Astrocyte (in vitro differentiated cells and primary cell): ENCODE results near the gene SOX9. TPM values are rescaled to one million over a fixed set of nuclear protein-coding genes. Genes with fewer than 3 reads are reported as not detected.

Experiments
- DNase-seq: peaks from one replicate; pipeline ENCODE4 v3.0.0-alpha.2; 2010; ENCODE audit warnings: low read depth
- FAIRE-seq: peaks from 2 replicates; lab custom pipeline; 2011; peaks lifted over from hg19 to GRCh38; lab: Jason Lieb, UNC
- H2AFZ ChIP-seq: 2 replicates; pipeline ENCODE4 v1.6.0; 2012; ENCODE audit warnings: low read depth, low read length, inconsistent platforms
- H3K27ac ChIP-seq: 2 replicates; pipeline ENCODE4 v1.5.1; 2011; ENCODE audit warnings: low read depth, low read length, inconsistent platforms
- H3K27me3 ChIP-seq: 2 replicates; pipeline ENCODE4 v1.6.0; 2011; ENCODE audit warnings: low read length, inconsistent platforms; ENCODE audit not compliant: insufficient read depth
- H3K36me3 ChIP-seq: 2 replicates; pipeline ENCODE4 v1.5.1; 2011; ENCODE audit warnings: low read length, inconsistent platforms; ENCODE audit not compliant: insufficient read depth
- H3K4me1 ChIP-seq: 2 replicates; pipeline ENCODE4 v1.5.1; 2011; ENCODE audit warnings: low read length, inconsistent platforms; ENCODE audit not compliant: insufficient read depth
- H3K4me2 ChIP-seq: 2 replicates; pipeline ENCODE4 v1.6.0; 2012; ENCODE audit warnings: low read length, inconsistent platforms
- H3K4me3 ChIP-seq: 2 replicates; pipeline ENCODE4 v1.5.1; 2011; ENCODE audit warnings: low read depth, mild to moderate bottlenecking, low read length, inconsistent platforms; ENCODE audit not compliant: insufficient read depth
- H3K79me2 ChIP-seq: 2 replicates; pipeline ENCODE4 v1.6.0; 2012; ENCODE audit warnings: mild to moderate bottlenecking, low read length, inconsistent platforms; ENCODE audit not compliant: insufficient read depth
- H3K9ac ChIP-seq: 2 replicates; pipeline ENCODE4 v1.6.0; 2012; ENCODE audit warnings: mild to moderate bottlenecking, low read length, inconsistent platforms
- H3K9me3 ChIP-seq: 2 replicates; pipeline ENCODE4 v1.5.1; 2012; ENCODE audit warnings: low read depth, mild to moderate bottlenecking, low read length, inconsistent platforms; ENCODE audit not compliant: insufficient read depth
- H4K20me1 ChIP-seq: 2 replicates; pipeline ENCODE4 v1.6.0; 2012; ENCODE audit warnings: low read length, inconsistent platforms; ENCODE audit not compliant: insufficient read depth
- H3K27ac Mint-ChIP-seq: one replicate; pipeline ENCODE4 v1.8.0; 2021; ENCODE audit warnings: mild to moderate bottlenecking, mixed read lengths; ENCODE audit not compliant: unreplicated experiment
- H3K27me3 Mint-ChIP-seq: one replicate; pipeline ENCODE4 v1.8.0; 2021; ENCODE audit warnings: low read depth, mixed read lengths; ENCODE audit not compliant: unreplicated experiment
- H3K36me3 Mint-ChIP-seq: one replicate; pipeline ENCODE4 v1.8.0; 2021; ENCODE audit warnings: low read depth, mixed read lengths; ENCODE audit not compliant: unreplicated experiment
- H3K4me1 Mint-ChIP-seq: one replicate; pipeline ENCODE4 v1.8.0; 2021; ENCODE audit warnings: low read depth, mixed read lengths; ENCODE audit not compliant: unreplicated experiment
- H3K4me3 Mint-ChIP-seq: one replicate; pipeline ENCODE4 v1.8.0; 2021; ENCODE audit warnings: mild to moderate bottlenecking, moderate library complexity, mixed read lengths; ENCODE audit not compliant: unreplicated experiment
- H3K9me3 Mint-ChIP-seq: one replicate; pipeline ENCODE4 v1.8.0; 2021; ENCODE audit warnings: mild to moderate bottlenecking, mixed read lengths; ENCODE audit not compliant: unreplicated experiment
- EZH2 ChIP-seq: IDR thresholded peaks from 2 replicates; pipeline ENCODE4 v1.6.1; 2012; ENCODE audit warnings: mild to moderate bottlenecking, low read length, inconsistent platforms; ENCODE audit not compliant: insufficient read depth
- total RNA-seq: library from RNA; stranded (reverse); gene quantifications from 2 replicates; pipeline ENCODE4 v1.2.1, GENCODE V29; 2021
- TF ChIP-seq, protein P1 (sequence below): IDR thresholded peaks from 2 replicates; pipeline ENCODE4 v1.5.1; 2011; ENCODE audit warnings: low read depth, mild to moderate bottlenecking, inconsistent platforms, low read length, moderate library complexity; ENCODE audit not compliant: insufficient read depth

The SOX9 gene
- total RNA-seq, 1 donor from 2014 or later, result 37.7 TPM

DNA sequence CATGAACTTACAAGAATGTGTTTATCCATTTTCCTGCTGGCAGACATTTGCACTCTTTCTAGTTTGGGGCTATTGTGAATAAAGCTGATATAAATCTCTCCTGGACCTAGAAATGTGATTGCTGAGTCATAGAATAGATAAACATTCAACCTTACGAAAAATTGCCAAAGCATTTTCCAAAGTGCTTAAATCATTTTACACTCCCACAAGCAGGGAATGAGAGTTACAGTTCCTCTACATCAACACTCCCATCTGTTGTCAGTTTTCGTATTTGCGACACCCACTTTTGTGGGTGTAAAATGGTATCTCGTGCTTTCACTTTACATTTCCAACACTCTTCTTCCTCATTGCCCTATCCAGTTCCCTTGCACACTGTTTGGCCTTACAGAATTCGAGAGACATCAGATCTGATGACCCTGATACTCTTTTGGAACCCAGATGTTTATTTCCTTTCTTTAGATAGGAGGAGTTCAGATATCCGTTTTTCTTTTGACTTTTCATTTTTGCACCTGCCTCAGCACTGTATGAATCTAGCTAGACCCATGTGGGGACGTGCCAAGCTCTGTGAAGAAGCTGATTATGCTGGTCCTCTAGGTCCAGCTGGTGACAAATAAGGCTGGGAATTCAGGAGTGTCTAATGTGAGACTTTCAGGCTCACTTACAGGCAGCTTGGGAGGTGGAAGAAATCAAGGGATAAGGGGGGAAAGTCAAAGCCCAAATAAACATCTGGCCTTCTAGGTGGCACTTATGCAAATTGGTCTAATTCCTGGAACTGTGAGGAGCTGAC is 14.0 kb downstream of the SOX9 start:
- Histone ChIP-seq H3K9ac (no peak overlapping the region), H3K27me3 (no peaks in the 10 kb centered on the region), H3K79me2 (no peaks in the 10 kb centered on the region), H3K4me3 (no peak overlapping the region), H3K4me1 (peaks cover 22% of the 10 kb centered on the region), H4K20me1 (no peaks in the 10 kb centered on the region), H3K9me3 (no peaks in the 10 kb centered on the region), H3K27ac (no peak overlapping the region), H2AFZ (no peak overlapping the region), H3K4me2 (peak overlapping the region; percentile 60), H3K36me3 (no peaks in the 10 kb centered on the region)
- no peak overlapping the region for H3K4me3 Mint-ChIP-seq
- no peak for FAIRE-seq
- H3K27ac Mint-ChIP-seq, result no peak overlapping the region
- no peaks in the 10 kb centered on the region for H3K36me3 Mint-ChIP-seq
- peak; percentile 89 for DNase-seq
- H3K9me3 Mint-ChIP-seq, result no peaks in the 10 kb centered on the region
- H3K4me1 Mint-ChIP-seq, result peaks cover 3% of the 10 kb centered on the region
- TF ChIP-seq, protein P1, sequence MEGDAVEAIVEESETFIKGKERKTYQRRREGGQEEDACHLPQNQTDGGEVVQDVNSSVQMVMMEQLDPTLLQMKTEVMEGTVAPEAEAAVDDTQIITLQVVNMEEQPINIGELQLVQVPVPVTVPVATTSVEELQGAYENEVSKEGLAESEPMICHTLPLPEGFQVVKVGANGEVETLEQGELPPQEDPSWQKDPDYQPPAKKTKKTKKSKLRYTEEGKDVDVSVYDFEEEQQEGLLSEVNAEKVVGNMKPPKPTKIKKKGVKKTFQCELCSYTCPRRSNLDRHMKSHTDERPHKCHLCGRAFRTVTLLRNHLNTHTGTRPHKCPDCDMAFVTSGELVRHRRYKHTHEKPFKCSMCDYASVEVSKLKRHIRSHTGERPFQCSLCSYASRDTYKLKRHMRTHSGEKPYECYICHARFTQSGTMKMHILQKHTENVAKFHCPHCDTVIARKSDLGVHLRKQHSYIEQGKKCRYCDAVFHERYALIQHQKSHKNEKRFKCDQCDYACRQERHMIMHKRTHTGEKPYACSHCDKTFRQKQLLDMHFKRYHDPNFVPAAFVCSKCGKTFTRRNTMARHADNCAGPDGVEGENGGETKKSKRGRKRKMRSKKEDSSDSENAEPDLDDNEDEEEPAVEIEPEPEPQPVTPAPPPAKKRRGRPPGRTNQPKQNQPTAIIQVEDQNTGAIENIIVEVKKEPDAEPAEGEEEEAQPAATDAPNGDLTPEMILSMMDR, result no peak
- TF ChIP-seq EZH2, result no peak
- peaks cover 18% of the 10 kb centered on the region for H3K27me3 Mint-ChIP-seq

GRCh38 chr17:72135546-72136325 is 14.9 kb downstream of the SOX9 start:
- H3K4me3 ChIP-seq, result no peak overlapping the region
- H3K9me3 ChIP-seq, result no peaks in the 10 kb centered on the region
- FAIRE-seq (no peak), DNase-seq (no peak)
- H3K27ac ChIP-seq, result no peak overlapping the region
- H3K27me3 Mint-ChIP-seq, result peaks cover 18% of the 10 kb centered on the region
- H3K79me2 ChIP-seq, result no peaks in the 10 kb centered on the region
- H3K36me3 ChIP-seq, result no peaks in the 10 kb centered on the region
- peaks cover 25% of the 10 kb centered on the region for H3K4me1 ChIP-seq
- no peak for TF ChIP-seq EZH2
- TF ChIP-seq, protein P1, result no peak
- H4K20me1 ChIP-seq, result no peaks in the 10 kb centered on the region
- no peaks in the 10 kb centered on the region for H3K9me3 Mint-ChIP-seq
- H3K9ac ChIP-seq, result no peak overlapping the region
- no peak overlapping the region for H3K27ac Mint-ChIP-seq
- no peak overlapping the region for H2AFZ ChIP-seq
- no peak overlapping the region for H3K4me2 ChIP-seq
- no peak overlapping the region for H3K4me3 Mint-ChIP-seq
- peaks cover 3% of the 10 kb centered on the region for H3K4me1 Mint-ChIP-seq
- no peaks in the 10 kb centered on the region for H3K27me3 ChIP-seq
- no peaks in the 10 kb centered on the region for H3K36me3 Mint-ChIP-seq

DNA sequence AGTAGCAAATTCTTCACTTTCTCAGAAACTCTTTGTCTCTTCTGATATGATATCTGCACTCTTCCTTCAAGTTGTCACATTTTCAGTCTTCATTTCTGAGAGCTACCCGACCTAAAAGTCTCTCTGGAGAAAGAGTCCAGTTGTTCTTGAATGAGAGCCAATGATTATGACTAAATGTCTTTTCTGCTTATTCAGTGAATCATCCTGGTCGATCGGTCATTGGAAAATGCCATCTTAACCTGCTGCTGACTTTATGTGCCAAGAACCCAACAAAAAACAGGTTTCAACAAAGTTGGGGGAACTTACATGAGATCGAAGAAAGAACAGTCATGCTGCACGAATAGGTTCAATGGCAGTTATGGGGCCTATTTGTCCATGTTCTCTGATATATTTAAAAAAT is 15.9 kb downstream of the SOX9 start:
- H3K9me3 Mint-ChIP-seq, result no peaks in the 10 kb centered on the region
- Histone ChIP-seq H3K4me1 (peaks cover 25% of the 10 kb centered on the region), H3K27me3 (no peaks in the 10 kb centered on the region), H3K9ac (no peak overlapping the region), H2AFZ (no peak overlapping the region), H3K27ac (no peak overlapping the region), H4K20me1 (no peaks in the 10 kb centered on the region), H3K9me3 (no peaks in the 10 kb centered on the region), H3K36me3 (no peaks in the 10 kb centered on the region), H3K4me2 (peak overlapping the region; percentile 37), H3K79me2 (no peaks in the 10 kb centered on the region), H3K4me3 (no peak overlapping the region)
- no peak overlapping the region for H3K27ac Mint-ChIP-seq
- no peak overlapping the region for H3K4me3 Mint-ChIP-seq
- DNase-seq, result peak; percentile 82
- TF ChIP-seq EZH2, result no peak
- FAIRE-seq, result no peak
- H3K27me3 Mint-ChIP-seq, result peaks cover 18% of the 10 kb centered on the region
- peaks cover 3% of the 10 kb centered on the region for H3K4me1 Mint-ChIP-seq
- H3K36me3 Mint-ChIP-seq, result no peaks in the 10 kb centered on the region
